GM19238 (cell line): ENCODE results near the gene BMF.

Experiments
- DNase-seq: peaks from one replicate; pipeline ENCODE4 v3.0.0; 2011; ENCODE audit warnings: low spot score; ENCODE audit not compliant: insufficient read length

BMF gene

DNA sequence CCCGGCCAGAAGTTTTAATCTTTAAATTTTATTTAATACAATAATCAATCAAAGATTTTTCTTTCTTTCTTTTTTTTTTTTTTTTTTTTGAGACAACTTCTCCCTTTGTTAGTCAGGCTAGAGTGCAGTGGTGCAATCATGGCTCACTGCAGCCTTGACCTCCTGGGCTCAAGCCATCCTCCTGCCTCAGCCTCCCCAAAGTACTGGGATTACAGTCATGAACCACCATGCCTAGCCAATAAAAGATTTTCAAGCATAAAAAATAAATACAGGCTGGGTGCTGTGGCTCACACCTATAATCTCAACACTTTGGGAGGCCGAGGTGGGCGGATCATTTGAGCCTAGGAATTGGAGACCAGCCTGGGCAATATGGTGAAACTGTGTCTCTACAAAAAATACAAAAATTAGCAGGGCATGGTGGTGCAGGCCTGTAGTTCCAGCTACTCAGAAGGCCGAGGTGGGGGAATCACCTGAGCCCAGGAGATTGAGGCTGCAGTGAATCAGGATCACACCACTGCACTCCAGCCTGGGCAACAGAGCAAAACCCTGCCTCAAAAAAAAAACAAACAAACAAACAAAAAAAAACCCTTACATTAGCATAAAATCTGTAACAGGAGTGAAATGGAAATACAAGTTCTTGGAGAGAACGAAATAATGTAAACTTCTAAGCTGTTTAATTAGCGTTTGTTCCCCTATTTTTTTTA, 40.6 kb downstream of the BMF start:
- no peak for DNase-seq

DNA sequence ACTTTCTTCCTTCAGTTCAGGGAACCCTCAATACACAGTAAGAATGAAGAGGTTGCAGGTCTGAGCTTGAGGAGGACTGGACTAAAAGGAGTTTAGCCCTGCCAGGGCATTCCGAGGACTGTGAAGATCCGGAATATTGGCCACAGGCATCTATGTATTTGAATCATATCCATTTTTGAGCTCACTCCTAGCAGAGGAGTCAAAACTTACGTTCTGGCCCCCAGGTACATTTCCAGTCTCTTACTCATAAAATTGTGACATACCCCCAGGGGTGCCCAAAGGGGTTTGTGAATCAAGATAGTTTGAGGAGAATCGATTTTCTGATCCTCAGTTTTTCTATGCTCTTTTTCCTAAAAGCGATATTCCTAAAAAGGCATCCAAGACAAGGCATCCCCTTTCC, 42.1 kb downstream of the BMF start:
- no peak for DNase-seq

DNA sequence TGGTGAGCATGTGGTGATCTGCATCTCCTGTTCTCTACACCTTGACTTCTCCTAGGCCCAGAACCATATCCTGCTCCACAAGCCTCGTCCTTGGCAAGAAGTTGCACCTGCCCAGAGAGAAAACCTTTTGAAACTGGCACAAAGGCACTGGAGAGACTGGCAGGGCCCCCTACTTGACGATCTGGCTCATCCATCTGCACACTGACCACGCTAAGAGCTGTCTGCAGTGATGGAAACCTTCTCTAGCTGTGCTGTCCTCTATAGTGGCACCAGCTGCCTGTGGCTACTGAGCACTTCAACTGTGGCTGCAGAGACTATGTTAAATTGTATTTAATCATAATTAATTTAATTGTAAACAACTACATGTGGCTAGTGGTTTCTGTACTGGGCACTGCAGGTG, 43.5 kb downstream of the BMF start:
- no peak for DNase-seq

DNA sequence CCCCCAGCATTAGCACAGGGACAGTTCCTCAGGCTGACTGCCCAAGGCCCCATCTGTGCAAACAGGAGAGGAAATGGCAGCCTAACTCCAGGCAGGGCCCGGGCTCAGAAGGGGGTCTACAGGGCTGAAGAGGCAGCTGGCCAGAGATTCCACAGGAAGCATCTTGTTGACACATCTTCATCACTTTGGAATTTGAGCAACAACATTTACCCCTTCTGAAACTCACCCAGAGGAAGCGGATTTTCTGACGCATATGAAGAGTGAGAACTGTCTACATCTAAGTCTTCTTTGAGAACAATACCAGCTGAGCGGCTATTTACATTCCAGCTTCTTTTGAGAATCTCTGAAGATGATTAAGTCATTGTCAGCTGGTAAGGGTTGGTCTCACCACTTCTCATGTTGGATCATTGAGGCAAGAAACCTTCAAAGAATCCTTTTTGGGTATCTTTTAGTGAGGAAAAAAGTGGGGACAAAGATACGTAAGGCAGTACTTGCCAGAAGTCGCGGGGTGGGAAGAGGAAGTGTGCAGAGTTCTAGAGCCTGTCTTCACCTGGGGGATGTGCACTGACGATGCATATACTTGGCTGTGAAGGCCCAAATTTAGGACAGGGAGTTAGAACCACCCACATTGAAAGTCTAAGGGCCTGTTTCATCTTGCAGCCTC, 44.3 kb downstream of the BMF start:
- no peak for DNase-seq

DNA sequence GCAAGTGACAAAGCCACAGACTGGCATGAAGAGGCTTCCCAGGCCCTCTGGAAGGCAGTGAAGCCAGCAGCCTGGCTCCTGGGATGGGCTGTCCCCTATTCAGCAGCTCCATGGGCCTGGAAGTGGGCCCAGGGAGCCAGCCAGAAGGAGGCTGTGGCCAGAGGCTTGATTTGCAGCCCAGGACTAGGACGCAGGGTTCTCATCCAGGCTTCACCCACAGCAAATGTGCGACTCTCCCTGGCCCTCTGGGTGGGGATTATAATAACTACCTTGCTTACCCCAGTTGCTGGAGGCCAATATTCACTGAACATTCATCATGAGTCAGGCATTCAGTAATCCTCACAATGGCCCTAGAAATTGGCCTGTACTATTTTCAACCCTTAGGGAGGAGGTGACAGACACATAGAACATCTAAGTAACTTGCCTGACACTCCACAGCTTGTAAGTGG, 45.1 kb downstream of the BMF start:
- no peak for DNase-seq

DNA sequence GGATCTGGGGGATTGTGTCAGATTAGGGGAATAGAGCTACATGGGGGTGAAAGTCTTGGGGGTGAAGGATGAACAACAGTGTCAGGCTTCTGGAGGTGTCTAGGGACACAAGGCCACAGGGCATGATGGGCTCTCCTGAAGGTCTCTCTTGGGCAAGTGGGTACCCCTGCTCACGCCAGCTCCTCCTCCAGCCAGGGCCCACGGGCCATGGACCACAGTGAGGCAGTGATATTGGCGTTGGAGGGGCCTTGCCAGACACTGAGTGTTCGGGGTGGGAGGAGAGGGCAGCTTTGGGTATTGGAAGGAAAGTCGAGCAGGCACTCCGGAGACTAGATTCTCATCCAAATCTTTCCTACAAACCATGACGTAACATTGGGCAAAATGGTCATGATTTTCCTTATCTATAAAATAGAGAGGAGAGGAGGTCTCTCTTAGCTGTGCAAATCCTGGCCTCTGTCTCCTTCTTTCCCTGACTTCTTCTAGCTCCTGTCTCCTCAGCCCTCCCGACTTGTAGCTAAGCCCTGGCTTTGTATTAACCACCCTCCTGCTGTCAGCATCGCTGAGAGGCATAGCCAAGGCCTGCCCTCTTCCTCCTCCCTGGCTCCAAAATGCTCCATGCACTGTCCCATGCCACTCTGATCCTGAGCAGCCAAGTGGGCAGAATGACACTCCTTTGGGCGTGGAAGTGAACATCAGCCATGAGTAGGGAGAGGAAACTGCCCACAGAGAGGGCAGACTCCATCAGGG, 45.7 kb downstream of the BMF start:
- DNase-seq, result no peak

DNA sequence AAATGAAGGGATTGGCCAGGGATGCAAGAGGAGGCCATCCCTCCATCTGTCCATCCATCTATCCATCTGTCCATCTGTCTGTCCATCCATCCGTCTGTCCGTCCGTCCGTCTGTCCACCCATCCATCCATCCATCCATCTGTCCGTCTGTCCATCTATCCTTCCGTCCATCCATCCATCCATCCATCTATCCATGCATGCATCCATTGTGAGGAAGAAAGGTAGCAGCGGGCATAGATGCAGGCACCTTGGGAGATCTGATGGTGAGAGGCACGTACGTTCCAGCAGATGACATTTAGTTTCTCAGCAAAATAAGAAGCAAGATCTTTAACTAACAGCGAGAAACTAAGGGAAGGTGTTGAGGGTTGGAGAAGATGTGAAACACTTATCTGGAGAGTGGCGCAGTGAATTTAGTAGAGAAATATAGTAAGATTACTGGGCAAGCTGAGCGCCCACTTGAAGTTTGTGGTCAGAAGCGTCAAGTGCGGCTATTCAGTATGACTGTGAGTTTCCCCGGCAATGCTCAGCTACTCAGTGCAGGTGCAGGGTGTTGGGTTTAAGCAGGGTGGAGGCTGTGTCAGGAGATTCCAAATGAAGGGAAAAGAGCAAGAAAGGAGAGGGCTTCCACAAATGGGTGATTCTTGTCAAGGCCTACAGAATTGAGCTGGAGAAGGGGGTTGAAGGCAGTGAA, 47.3 kb downstream of the BMF start:
- no peak for DNase-seq

DNA sequence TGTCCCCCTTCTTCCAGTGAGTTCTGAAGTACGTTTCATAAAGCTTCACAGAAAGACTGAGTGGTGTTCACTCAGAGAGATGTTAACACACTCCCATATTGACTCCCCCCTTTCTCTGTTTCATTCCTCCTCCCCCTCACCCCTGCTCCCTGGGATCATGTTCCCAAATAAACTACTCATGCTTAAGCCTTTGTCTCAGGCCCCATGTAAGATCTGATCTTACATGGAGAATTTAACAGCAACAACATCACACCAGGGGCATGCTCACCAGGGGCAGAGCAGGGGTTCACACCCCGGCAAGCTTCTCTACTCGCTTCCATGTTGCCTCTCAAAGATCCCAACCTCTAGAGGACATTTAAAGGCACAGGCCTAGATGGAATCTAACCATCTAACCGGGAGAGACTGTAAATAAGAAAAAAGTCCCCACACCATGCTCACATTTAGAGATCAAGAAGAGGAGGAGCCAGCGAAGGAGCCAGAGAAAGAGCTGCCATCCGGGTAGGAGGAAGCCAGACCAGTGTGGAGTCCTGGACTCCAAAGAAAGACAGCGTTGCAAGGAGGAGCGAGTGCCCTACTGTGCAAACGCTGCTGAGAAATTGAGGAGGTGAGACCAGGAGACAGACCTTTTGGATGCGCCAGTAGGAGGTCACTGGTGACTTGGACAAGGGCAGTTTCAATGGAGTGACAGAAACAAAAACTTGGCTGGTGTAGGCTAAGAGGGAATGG, 48.3 kb downstream of the BMF start:
- DNase-seq, result no peak

DNA sequence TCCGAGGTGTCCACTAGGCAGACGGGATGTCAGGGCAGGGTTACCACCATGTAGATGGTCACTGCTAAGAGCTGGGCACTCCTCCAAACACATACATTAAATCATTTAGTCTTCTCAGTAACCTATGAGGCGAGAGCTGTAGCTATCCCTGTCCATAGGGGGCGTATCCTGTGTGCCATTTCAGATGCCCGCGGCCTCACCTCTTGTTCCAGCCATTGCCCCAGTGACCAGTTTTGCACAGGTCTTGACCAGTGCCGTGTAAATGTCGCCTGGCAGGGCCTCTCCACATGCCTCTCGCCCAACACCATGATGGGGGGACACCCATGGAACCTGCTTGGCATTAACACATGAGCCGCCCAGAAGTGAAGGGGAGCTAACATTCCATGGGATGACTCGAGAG, 48.9 kb downstream of the BMF start:
- no peak for DNase-seq

DNA sequence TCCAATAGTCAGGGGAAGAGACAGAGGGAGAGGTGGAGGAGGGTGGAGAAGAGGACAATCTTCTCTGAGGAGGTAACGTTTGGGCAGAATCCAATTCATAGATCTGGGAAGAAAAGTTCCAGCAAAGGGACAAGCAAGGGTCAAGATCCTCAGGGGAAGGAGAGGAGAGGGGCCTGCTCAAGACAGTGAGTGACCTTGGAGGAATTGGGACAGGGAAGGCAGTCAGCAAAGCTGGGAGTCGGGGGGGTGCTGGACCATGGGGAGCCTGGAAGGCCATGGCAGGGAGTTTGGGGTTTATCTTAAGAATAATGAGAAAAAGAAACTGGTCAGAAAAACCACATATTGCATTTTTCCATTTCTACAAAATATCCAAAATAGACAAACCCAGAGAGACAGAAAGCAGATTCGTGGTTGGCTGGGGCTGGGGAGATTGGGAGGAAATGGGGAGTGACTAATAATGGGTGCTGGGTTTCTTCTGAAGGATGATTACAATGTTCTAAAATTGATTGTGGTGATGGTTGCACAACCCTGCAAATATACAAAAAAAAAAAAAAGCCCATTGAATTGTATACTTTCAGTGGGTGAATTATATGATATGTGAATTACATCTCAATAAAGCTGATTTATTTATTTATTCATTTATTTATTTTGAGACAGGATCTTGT, 50.1 kb downstream of the BMF start:
- no peak for DNase-seq

DNA sequence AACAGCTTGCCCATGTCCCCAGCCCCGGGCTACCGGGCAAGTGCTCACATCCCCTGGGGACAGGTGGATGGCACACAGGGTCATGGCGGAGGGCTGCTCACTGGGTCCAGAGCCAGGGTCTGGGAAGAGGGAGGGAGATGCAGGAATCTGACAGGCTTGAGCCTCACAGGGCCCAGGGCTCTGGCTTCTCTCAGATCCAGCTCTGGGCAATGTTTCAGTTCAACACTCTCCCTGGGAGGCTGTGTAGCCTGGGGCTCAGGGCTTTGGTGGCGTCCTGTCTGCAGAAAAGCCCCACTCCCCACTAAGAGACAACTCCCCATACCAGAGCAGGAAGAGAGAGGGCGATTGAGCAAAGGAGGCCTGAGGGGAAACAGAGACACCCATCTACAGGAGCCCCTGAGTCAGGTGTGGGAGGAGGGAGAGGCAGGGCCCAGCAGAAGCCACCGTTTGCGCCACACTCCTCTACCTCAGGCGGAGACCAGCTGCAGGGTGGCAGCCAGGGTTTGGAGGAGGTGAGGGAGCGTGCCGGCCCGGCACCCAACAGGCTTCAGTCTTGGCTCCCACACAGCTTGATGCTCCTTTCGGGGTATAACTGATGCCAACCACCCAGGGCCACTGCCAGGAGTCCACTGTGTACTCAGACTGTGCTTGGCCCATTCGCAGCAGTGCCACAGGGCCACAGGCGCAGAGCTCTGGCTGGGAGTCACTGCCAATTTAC, 52.9 kb downstream of the BMF start:
- no peak for DNase-seq

DNA sequence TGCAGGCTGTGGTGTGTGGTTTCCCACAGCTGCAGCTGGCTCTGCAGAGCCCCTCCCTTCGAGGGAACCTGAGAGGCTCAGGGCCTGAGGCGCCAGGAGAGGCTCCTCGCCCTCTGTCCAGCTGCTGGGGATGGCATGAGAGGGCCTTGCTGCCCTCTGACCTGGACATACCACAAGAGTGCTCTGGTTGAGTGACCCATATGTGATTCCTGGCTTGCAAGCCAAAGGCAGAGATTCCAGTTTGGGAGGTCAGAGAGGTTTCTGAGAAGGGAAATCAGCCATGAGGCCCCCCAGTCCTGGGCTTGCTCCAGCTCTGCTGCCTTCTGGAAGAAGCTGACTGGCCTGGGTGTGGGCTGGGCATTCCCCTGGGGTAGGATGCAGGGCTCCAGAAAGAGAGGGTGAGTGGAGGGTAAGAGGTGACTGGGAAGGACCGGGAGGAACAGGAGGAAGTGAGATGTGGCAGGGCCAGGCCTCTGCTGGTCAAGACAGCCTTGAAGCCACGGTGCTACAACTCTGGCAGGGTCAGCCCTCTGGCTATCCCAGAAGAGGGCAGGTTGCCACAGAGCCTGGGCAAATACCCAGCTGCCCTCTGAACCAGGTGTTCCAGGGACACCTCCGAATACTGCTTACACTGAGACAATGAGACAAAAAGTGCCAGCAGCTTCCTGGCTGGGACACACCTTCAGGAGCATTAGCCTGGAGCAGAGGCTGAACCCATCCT, 53.7 kb downstream of the BMF start:
- peak; percentile 64 for DNase-seq

DNA sequence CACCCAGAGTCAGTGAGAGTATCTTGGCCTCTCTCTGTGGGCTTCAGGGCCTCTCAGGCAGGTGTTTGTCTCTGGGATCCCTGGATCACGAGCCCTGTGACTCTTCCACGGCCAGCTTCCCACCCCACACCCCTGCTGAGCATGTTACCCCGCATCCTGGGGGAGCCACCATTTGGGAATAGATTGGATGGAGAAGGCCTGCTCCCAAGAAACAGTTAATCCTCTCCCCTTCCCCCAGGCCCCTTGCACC, 54.1 kb downstream of the BMF start:
- DNase-seq, result no peak

DNA sequence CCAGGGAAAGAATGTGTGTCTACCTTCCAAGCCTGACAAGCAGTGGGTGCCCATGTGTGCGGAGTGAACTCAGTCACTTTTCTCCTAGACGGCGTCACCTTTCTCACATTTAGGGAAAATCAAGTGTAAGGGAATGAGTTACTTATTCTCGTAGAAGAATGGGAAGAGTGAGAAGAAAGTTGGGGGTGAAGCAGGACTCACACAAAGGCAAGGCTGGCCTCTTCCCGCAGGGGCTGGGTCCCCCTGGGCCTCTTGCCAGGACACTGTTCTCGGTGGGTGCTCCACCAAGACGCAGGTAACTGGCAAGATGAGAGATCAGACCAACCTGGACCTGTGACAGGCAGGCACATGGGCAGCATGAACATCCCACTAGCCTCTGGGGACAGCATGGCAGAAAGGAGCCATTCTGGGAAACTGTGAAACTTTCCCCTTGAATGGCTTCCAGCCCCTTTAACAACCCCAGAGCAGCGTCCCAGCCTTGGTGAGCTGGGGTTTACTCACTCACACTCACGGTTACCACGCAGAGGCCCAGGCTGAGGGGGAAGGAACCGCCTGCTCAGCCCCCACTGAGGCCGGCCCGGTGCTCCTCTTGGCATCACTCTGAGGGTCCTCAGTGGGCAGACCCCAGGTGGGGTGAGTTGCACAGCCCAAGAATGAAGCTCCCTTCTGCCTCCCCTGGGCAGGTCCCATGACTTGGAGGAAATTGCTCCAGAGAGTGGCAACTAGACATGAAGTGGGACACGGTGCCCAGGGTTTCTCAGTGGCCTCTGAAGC, 54.7 kb downstream of the BMF start:
- DNase-seq, result no peak

DNA sequence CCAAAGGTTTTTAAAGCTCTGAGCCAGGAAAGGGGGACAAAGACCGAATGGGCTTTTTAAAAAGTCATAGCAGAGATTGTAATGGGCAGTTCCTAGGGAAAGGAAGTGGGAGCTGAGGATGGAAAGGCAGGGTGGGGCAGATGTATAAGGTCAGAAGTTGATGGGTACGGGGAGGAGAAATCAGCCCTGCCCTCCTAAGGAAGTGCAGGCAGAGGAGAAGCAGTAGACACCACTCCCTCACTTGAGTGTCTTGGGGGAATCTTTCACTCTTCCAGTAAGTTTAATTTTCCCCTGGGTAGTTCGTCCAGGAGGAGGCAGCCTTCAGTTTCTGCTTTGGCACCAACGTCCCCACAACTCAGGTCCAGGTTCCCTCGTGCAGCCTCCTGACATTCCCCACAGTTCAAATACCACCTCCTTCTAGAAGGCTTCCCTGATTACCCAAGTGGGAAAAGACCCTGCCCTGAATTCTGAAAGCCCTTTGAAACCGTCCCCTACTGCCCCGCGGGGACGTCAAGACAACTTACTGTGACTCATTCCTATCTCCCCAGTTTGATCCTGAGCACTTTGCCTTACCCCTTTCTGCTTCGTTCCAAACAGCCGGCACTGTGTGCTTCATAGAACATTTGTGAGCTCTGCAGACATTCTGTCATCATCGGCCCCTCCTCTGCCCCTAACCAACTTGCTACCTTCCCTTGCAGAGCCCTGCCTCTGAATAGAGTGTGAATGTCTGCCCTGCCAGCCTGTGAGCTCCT, 55.4 kb downstream of the BMF start:
- DNase-seq, result no peak

DNA sequence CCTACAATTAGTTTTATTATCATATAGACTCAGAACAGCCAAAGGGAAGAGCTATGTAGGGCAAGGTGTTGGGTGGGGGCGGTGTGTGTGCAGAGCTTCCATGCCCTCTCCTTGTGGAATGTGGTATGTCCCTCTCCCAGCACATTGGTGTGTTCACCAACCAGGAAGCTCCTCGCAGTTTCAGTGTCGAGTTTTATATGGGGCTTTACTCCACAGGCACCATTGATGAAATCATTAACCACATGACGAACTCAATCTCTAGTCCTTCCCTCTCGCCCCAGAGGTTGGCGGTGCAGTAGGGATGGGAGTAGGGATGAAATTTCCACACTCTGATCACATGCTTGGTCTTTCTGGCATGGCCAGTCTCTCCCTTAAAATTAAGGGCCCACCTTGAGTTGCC, 56.1 kb downstream of the BMF start:
- no peak for DNase-seq

DNA sequence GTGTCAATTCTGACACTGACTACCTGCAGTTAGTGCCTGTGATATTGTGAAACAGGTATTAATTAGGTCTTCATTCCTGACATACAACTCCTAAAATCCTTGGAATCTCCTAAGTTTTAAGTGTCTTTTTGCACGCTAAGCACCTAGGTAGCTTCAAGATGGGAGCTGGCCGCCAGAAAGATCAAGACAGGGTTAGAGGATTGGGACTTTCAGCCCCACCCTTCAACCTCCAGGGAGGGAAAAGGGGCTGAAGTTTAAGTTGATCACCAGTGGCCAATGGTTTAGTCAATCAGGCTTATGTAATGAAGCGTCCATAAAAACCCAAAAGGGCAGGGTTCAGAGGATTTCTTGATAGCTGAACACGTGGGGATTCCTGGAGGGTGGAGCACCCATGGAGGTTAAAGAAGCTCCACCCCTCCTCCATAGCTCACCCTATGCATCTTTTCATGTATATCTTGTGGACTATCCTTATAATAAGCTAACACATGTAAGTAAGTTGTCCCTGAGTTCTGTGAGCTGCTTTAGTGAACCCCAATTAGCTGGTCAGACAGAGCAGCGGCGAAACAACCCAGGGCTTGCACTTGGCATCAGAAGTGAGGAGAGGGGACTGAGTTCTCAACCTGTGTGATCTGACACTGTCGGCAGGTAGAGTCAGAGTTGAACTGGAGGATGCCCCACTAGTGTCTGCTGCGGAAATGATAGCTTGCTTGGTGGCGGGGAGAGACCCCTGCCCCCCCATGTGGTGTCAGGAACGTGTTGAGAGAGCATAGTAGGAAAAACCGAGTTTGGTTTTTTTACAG, 56.9 kb downstream of the BMF start:
- no peak for DNase-seq
